T follicular helper cell (primary cell): ENCODE measurements around the gene C6orf47.
"Not testable (repeated sequence)": the region's sequence is repeated elsewhere in the genome, so short reads cannot be mapped to it uniquely, and the experiment has no call there.

Experiments
- DNase-seq: peaks from one replicate; pipeline ENCODE4 v3.0.0-alpha.2; 2020; ENCODE audit warnings: low read depth
- total RNA-seq, 2 experiments: gene quantifications; one replicate each; lab custom pipeline; 2026; lab: John Stamatoyannopoulos, UW

Gene C6orf47, protein sequence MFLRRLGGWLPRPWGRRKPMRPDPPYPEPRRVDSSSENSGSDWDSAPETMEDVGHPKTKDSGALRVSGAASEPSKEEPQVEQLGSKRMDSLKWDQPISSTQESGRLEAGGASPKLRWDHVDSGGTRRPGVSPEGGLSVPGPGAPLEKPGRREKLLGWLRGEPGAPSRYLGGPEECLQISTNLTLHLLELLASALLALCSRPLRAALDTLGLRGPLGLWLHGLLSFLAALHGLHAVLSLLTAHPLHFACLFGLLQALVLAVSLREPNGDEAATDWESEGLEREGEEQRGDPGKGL
- total RNA-seq, result 34.2 to 72.6 reads per million in 2 experiments

- DNase-seq, result peak; percentile 60
These were observed at the start of gene C6orf47 for GRCh38 chr6:31660381-31661261. C6orf47 (minus strand) TSS chr6:31660778; CDS start chr6:31659947, 831 bp downstream.

DNA sequence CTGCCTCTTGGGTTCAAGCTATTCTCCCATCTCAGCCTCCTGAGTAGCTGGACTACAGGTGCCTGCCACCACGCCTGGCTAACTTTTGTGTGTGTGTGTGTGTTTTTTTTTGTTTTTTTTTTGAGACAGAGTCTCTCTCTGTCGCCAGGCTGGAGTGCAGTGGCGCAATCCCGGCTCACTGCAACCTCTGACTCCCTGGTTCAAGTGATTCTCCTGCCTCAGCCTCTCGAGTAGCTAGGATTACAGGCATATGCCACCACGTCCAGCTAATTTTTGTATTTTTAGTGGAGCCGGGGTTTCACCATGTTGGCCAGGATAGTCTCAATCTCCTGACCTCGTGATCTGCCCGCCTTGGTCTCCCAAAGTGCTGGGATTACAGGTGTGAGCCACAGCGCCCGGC lies 48.6 kb upstream of the C6orf47 start:
- not testable (repeated sequence) for DNase-seq

DNA sequence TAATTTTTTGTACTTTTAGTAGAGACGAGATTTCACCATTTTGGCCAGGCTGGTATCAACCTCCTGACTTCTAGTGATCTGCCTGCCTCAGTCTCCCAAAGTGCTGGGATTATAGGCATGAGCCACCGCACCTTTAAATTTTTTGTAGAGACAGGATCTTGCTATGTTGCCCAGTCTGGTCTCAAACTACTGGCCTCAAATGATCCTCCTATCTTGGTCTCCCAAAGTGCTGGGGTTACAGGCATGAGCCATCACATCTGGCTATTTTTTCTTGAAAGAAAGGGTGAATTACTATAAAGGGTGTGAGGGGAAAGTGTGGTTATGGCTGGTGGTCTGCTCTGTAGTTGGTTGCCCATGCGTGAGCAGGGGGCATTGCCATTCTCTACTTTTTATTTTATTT lies 47.6 kb upstream of the C6orf47 start:
- DNase-seq, result no peak

GRCh38 chr6:31707701-31708100 lies 47.1 kb upstream of the C6orf47 start:
- DNase-seq, result no peak

GRCh38 chr6:31706599-31706998 lies 46.0 kb upstream of the C6orf47 start, which contains the start of gene LY6G6F:
LY6G6F (plus strand) TSS chr6:31706866; CDS start chr6:31706907, 41 bp downstream.
- no peak for DNase-seq

GRCh38 chr6:31705931-31706330 lies 45.4 kb upstream of the C6orf47 start:
- DNase-seq, result no peak

DNA sequence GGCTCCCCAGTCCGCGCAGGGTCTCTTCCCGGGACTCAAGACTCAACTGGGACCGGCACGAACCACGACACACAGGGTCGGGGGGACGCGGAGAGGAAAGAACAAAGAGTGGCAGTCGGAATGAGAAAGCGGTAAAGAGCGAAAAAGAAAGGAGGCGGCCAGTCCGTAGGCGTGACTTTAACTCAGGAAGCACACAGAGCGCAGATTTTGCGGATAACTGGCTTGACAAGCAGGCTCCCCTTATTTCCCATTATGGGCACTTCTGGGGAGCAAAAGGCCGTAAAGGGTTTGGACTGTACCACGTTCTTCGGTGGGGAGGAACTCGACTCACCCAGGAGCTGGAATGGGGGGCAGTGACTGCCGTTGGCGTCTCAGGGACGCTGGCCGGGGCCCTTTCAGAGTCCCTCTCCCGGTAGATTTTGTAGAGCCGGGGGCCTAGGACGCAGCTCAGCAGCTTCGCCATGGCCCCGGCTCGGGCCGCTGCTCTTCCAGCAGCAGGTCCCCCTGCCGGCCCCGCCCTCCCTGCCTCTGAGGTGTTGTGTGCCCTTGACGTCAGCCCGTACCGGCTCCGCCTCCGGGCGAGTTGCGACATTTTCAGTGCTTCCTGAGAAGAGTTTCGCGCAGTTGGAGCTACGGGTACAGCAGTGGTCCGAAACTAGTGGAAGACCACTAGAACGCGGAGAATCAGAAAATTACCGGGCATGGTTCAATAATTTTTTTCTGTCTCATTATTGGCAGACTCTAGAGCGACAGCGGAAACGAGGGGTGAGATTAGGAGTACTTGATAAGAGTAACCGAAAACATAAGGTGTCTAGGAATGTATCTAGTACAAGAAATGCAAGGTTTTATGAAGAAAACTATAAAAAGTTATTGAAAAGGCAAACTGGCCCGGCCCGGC lies 42.5 kb upstream of the C6orf47 start, which contains the start of gene ABHD16A:
TSS of gene ABHD16A (minus strand) at position 506 of the 898 bp plus-strand sequence. CDS start at position 463, 43 bp downstream.
- DNase-seq, result peak; percentile 94

DNA sequence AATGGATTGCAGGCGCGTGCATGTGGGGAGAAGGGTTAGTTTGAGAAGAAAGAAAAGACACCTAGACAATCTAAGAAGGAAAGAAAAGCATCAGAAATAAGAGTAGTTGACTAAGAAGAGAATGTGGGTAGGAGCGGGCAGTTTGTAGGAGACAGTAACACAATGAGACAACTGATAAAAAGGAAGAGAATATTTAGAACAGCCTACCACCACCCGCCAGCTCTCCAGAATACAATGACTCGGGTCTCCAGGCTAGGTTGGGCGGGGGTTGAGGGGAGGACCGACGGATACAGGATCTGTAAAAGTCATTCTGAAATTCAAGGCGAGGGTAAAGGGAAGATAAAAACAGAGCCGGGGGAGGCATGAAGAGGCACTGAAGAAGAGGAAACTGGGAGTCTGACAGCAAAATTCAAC lies 41.8 kb upstream of the C6orf47 start:
- DNase-seq, result no peak

DNA sequence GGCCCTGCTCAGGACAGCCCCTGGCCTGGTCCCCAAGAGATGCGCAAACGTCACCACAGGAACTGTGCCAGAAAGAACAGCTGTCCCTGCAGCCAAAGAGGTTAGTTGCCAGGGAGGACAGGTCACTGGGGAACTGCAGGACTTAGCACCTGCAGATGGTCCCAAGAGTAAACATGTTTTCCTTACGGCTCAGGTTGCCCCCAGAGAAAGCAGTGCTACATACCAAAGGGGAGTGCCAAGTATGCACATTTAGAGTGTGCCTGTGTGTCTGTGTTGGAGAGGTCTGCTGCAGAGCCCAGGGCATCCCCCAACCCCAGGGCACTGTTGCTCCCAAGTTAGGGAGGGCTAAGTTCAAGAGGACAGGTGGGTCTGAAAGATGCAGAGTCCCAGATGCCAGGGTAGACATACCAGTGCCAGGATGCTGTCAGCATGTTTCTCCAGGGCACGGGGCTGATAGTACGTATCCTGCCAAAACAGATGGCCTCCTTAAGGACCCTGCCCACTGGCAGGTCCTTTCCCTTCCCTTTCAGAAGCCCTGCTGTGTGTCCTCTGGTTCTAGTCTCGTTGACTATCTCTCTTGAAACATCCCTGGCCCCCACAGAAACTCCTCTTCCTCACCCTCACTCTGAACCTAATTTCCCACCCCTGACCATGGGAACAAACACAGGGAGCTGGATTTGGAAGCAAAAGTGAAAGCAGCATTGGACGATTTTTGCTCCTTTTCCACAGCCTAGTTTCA lies 41.3 kb upstream of the C6orf47 start:
- DNase-seq, result no peak

- DNase-seq, result no peak
These were observed 40.3 kb upstream of the C6orf47 start for GRCh38 chr6:31700740-31701401.

DNA sequence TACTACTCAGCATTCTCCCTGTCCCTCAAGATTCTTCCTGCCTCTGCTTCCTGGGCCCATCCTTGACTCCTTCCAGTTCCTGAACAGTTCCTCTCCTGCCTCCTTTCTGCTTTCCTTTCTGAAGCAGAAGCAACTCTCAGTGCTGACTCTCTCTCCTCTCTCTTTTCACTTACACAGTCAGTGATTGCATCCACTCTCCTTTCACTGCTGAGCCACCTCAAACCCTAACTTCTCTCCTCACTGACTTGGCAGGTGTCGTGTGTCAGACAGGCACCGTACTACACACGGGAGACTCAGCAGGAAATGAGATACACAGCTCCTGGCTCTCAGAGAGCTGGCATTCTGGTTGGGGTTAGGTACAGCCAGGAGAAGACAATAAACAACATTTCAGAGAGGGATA lies 37.0 kb upstream of the C6orf47 start:
- no peak for DNase-seq

GRCh38 chr6:31693535-31693934 lies 33.0 kb upstream of the C6orf47 start:
- DNase-seq, result no peak

GRCh38 chr6:31692886-31693285 lies 32.3 kb upstream of the C6orf47 start:
- DNase-seq, result no peak

GRCh38 chr6:31692353-31692752 lies 31.8 kb upstream of the C6orf47 start:
- DNase-seq, result no peak

GRCh38 chr6:31691564-31692108 lies 31.1 kb upstream of the C6orf47 start:
- DNase-seq, result no peak

GRCh38 chr6:31691078-31691463 lies 30.5 kb upstream of the C6orf47 start:
- DNase-seq, result no peak

DNA sequence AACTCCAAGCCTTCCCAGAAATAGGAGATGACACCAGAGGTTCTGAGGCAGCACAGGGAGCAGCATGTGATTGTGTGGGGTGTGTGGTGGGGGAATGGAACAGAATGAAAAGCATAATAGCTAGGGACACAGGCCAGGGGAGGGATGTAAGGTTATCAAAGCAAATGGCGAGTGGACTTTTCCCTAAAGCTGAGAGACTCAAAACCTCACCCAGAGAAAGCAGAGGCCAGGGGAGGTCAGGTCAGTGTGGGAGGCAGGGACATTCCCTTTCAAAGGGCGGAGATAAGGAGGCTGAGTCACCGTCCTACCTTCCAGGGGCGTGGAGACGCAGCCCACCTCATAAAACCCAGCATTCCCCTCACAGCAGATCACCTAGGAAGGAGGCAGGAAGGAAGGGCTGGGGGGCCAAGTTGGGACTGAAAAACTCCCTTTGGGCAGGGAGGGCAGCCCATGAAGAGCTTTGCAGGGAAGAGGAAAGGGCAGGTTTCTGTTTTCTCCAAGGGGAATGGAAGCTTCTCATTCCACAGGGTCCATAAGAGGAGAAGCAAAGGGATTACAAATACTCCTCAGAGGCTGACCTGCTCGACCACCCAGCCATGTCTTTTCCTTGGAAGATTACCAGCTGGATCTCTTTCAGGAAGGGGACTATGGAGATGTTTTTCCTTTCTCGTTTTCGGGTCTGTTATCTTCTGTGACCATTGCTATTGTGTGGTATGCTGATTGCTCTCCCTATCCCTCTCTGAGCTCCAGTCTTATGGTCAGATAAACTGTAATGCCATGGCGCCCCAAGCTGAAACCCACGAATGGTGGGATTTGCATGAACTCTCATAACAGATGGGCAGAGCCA lies 29.9 kb upstream of the C6orf47 start:
- no peak for DNase-seq

DNA sequence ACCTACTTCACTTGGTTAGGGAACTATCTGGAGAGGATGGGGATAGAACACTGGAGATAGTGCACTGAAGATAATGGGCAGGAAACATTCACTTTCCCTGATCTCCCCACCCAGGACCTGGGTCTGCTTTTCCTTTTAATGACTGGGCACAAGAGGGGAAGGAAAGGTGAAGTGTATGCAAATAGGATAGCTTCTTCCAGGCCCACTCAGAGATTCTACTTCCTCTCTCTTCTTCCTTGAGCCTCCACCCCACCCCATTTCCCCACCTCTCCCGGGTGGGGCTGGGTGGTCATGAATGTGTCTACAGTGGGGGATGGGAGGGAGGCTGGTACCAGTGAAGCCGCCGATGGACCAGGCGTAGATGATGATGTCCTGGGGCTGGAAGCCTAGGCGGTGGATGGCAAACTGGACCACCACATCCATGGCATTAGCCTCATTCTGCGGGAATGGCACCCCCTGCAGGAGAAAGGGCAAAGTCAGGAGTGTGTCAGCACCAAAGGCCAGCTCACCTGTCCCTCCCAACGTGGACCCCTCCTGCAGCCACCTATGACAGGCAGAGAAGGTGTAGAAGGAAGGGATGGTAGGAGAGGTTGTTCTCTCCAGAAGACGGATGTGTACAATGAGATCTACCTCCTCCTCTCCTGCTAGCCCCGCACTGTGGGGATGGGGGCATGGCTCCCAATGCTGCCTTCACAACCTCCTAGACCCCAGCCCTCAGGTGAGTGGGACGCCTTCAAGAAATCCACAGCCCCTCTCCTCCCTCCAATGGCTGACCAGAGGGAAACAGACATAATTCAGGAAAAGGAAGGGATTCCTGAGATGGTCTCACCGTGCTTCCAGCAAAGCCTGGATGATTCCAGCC lies 28.9 kb upstream of the C6orf47 start:
- no peak for DNase-seq
